ENCODE results near the gene RUNX2.

Gene RUNX2

GRCh38 chr6:45679163-45679562 lies 351.0 kb downstream of the RUNX2 start:
- no peak overlapping the region for H3K27ac ChIP-seq
- no peak for DNase-seq (ENCODE audit: low read depth, low spot score)

- no peak for DNase-seq (ENCODE audit: low read depth, low spot score)
- H3K27ac ChIP-seq = no peak overlapping the region
Measured at GRCh38 chr6:45679631-45680030, 351.5 kb downstream of the RUNX2 start.

- peak; percentile 37 for DNase-seq (ENCODE audit: low read depth, low spot score)
- H3K27ac ChIP-seq = no peak overlapping the region
Measured at GRCh38 chr6:45681860-45682511, 353.9 kb downstream of the RUNX2 start.

GRCh38 chr6:45684476-45684875 lies 356.3 kb downstream of the RUNX2 start:
- H3K27ac ChIP-seq = no peak overlapping the region
- DNase-seq (ENCODE audit: low read depth, low spot score) = no peak

- no peak for DNase-seq (ENCODE audit: low read depth, low spot score)
- no peak overlapping the region for H3K27ac ChIP-seq
Measured at GRCh38 chr6:45685076-45685475, 356.9 kb downstream of the RUNX2 start.

GRCh38 chr6:45686841-45687569 lies 358.9 kb downstream of the RUNX2 start:
- no peak overlapping the region for H3K27ac ChIP-seq
- DNase-seq (ENCODE audit: low read depth, low spot score) = no peak

GRCh38 chr6:45687570-45687969 lies 359.4 kb downstream of the RUNX2 start:
- no peak overlapping the region for H3K27ac ChIP-seq
- DNase-seq (ENCODE audit: low read depth, low spot score) = no peak

- H3K27ac ChIP-seq = no peak overlapping the region
- no peak for DNase-seq (ENCODE audit: low read depth, low spot score)
Measured at GRCh38 chr6:45688180-45688579, 360.1 kb downstream of the RUNX2 start.

GRCh38 chr6:45689926-45690615 lies 361.9 kb downstream of the RUNX2 start:
- DNase-seq (ENCODE audit: low read depth, low spot score) = no peak
- H3K27ac ChIP-seq = no peak overlapping the region

GRCh38 chr6:45690846-45691245 lies 362.7 kb downstream of the RUNX2 start:
- no peak for DNase-seq (ENCODE audit: low read depth, low spot score)
- H3K27ac ChIP-seq = peak overlapping the region; percentile 32

- peak overlapping the region; percentile 32 for H3K27ac ChIP-seq
- no peak for DNase-seq (ENCODE audit: low read depth, low spot score)
Measured at GRCh38 chr6:45691426-45691825, 363.3 kb downstream of the RUNX2 start.

- no peak for DNase-seq (ENCODE audit: low read depth, low spot score)
- no peak overlapping the region for H3K27ac ChIP-seq
Measured at GRCh38 chr6:45692021-45692420, 363.9 kb downstream of the RUNX2 start.

- H3K27ac ChIP-seq = peak overlapping the region; percentile 69
- DNase-seq (ENCODE audit: low read depth, low spot score) = no peak
Measured at GRCh38 chr6:45696738-45697137, 368.6 kb downstream of the RUNX2 start.

- DNase-seq (ENCODE audit: low read depth, low spot score) = peak; percentile 96
- peak overlapping the region; percentile 69 for H3K27ac ChIP-seq
Measured at GRCh38 chr6:45697605-45698004, 369.5 kb downstream of the RUNX2 start.

- DNase-seq (ENCODE audit: low read depth, low spot score) = no peak
- H3K27ac ChIP-seq = peak overlapping the region; percentile 69
Measured at GRCh38 chr6:45698046-45698445, 369.9 kb downstream of the RUNX2 start.

GRCh38 chr6:45699663-45700062 lies 371.5 kb downstream of the RUNX2 start:
- H3K27ac ChIP-seq = no peak overlapping the region
- DNase-seq (ENCODE audit: low read depth, low spot score) = no peak

GRCh38 chr6:45702849-45703739 lies 375.0 kb downstream of the RUNX2 start:
- no peak for DNase-seq (ENCODE audit: low read depth, low spot score)
- peak overlapping the region; percentile 50 for H3K27ac ChIP-seq

GRCh38 chr6:45704056-45704800 lies 376.1 kb downstream of the RUNX2 start:
- H3K27ac ChIP-seq = peak overlapping the region; percentile 50
- DNase-seq (ENCODE audit: low read depth, low spot score) = no peak

GRCh38 chr6:45705137-45705855 lies 377.2 kb downstream of the RUNX2 start:
- H3K27ac ChIP-seq = no peak overlapping the region
- DNase-seq (ENCODE audit: low read depth, low spot score) = no peak

Measured in epithelial cell of prostate (primary cell).